ENCODE measurements around the gene RIN3. TPM values are rescaled to one million over a fixed set of nuclear protein-coding genes. Genes with fewer than 3 reads are reported as not detected.

RIN3 gene, protein sequence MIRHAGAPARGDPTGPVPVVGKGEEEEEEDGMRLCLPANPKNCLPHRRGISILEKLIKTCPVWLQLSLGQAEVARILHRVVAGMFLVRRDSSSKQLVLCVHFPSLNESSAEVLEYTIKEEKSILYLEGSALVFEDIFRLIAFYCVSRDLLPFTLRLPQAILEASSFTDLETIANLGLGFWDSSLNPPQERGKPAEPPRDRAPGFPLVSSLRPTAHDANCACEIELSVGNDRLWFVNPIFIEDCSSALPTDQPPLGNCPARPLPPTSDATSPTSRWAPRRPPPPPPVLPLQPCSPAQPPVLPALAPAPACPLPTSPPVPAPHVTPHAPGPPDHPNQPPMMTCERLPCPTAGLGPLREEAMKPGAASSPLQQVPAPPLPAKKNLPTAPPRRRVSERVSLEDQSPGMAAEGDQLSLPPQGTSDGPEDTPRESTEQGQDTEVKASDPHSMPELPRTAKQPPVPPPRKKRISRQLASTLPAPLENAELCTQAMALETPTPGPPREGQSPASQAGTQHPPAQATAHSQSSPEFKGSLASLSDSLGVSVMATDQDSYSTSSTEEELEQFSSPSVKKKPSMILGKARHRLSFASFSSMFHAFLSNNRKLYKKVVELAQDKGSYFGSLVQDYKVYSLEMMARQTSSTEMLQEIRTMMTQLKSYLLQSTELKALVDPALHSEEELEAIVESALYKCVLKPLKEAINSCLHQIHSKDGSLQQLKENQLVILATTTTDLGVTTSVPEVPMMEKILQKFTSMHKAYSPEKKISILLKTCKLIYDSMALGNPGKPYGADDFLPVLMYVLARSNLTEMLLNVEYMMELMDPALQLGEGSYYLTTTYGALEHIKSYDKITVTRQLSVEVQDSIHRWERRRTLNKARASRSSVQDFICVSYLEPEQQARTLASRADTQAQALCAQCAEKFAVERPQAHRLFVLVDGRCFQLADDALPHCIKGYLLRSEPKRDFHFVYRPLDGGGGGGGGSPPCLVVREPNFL
- total RNA-seq, result 10 to 100 TPM; 15.4 to 53.6 (median 39.7) TPM

- TF ChIP-seq POLR2A (IDR thresholded peaks at IDR 0.05), result peak in 1 of 2 donors; percentile 38
- TF ChIP-seq, protein P1, sequence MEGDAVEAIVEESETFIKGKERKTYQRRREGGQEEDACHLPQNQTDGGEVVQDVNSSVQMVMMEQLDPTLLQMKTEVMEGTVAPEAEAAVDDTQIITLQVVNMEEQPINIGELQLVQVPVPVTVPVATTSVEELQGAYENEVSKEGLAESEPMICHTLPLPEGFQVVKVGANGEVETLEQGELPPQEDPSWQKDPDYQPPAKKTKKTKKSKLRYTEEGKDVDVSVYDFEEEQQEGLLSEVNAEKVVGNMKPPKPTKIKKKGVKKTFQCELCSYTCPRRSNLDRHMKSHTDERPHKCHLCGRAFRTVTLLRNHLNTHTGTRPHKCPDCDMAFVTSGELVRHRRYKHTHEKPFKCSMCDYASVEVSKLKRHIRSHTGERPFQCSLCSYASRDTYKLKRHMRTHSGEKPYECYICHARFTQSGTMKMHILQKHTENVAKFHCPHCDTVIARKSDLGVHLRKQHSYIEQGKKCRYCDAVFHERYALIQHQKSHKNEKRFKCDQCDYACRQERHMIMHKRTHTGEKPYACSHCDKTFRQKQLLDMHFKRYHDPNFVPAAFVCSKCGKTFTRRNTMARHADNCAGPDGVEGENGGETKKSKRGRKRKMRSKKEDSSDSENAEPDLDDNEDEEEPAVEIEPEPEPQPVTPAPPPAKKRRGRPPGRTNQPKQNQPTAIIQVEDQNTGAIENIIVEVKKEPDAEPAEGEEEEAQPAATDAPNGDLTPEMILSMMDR (IDR thresholded peaks at IDR 0.05), result no peak
- Histone ChIP-seq H3K36me3 (no peaks in the 10 kb centered on the region), H3K9me3 (no peaks in the 10 kb centered on the region), H3K27me3 (no peaks in the 10 kb centered on the region), H3K4me3 (peak within 1 kb of the TSS; percentile 64 to 86 (median 82)), H3K27ac (peak within 1 kb of the TSS; percentile 79 to 91 (median 86)), H3K4me1 (peaks cover 0 to 38% (median 10%) of the 10 kb centered on the region in 4 donors)
- DNase-seq, result peak; percentile 42 to 73 (median 72)
Observed at GRCh38 chr14:92513204-92513965, at the start of gene RIN3. RIN3 (plus strand) TSS chr14:92513781; CDS start chr14:92513933, 152 bp downstream.

DNA sequence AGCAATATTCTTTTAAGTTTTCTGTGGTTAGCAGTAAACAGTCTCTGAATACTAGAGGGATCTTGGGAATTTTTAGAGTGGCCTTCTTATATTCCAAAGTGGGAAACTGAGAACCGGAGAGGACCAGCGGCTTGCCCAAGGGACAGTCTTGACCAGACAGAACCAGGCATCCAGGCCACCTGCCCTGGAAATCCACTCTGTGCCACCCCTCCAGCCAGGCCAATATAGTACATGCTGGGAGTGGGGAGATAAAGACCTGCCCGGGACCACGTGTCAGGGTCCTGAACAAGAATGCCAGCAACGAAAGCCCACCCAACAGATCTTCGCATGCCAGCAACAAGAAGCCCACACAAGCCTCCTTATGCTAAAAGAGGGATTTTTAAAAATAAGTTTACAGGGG lies 49.4 kb upstream of the RIN3 start:
- H3K36me3 ChIP-seq, result no peaks in the 10 kb centered on the region
- TF ChIP-seq POLR2A (IDR thresholded peaks at IDR 0.05), result no peak
- TF ChIP-seq, protein P1 (IDR thresholded peaks at IDR 0.05), result no peak
- H3K27me3 ChIP-seq, result no peaks in the 10 kb centered on the region
- no peak overlapping the region for H3K27ac ChIP-seq
- H3K4me3 ChIP-seq, result no peak overlapping the region
- H3K9me3 ChIP-seq, result peaks cover 0 to 4% (median 2%) of the 10 kb centered on the region in 4 donors
- DNase-seq, result no peak
- no peaks in the 10 kb centered on the region for H3K4me1 ChIP-seq

DNA sequence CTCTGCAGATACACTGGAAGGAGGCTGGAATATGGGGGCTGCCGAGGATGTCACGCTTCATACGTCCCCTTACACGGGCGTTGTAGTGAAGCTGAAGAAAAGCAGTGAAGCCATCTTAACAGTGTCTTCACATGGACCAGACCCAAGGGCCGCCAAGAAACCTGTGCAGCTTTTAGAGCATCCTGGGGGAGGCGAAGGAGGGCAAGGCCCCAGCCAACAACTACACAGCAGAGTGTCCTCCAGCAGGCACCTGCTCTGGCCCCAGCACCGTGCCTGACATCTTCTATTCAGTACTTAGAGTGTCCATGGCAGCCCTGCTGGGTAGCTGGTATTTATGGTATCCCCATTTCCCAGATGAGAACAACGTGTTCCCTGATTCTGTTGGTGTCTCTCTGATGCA lies 48.9 kb upstream of the RIN3 start:
- H3K36me3 ChIP-seq, result no peaks in the 10 kb centered on the region
- peaks cover 0 to 4% (median 2%) of the 10 kb centered on the region in 4 donors for H3K9me3 ChIP-seq
- H3K4me3 ChIP-seq, result no peak overlapping the region
- no peak overlapping the region for H3K27ac ChIP-seq
- H3K4me1 ChIP-seq, result no peaks in the 10 kb centered on the region
- TF ChIP-seq POLR2A (IDR thresholded peaks at IDR 0.05), result no peak
- TF ChIP-seq, protein P1 (IDR thresholded peaks at IDR 0.05), result no peak
- peak in 1 of 3 donors; percentile 29 for DNase-seq
- no peaks in the 10 kb centered on the region for H3K27me3 ChIP-seq

GRCh38 chr14:92465353-92466055 lies 48.1 kb upstream of the RIN3 start:
- H3K9me3 ChIP-seq, result peaks cover 0 to 4% (median 2%) of the 10 kb centered on the region in 4 donors
- peak in 1 of 3 donors; percentile 40 for DNase-seq
- no peak for TF ChIP-seq POLR2A (IDR thresholded peaks at IDR 0.05)
- TF ChIP-seq, protein P1 (IDR thresholded peaks at IDR 0.05), result no peak
- H3K27me3 ChIP-seq, result no peaks in the 10 kb centered on the region
- no peaks in the 10 kb centered on the region for H3K4me1 ChIP-seq
- no peak overlapping the region for H3K27ac ChIP-seq
- no peak overlapping the region for H3K4me3 ChIP-seq
- no peaks in the 10 kb centered on the region for H3K36me3 ChIP-seq

Data from Peyer's patch (tissue), 4 donors.